H1 (cell line): ENCODE results near the gene ALKBH3. TPM values are rescaled to one million over a fixed set of nuclear protein-coding genes. Genes with fewer than 3 reads are reported as not detected.

Experiments used
- CTCF ChIA-PET: fragments of 300-600 bp; sonication (Branson Sonifier 250); formaldehyde crosslinking; loops from one replicate; lab custom pipeline; 2021; ENCODE audit not compliant: partially characterized antibody; lab: Charles Lee
- POLR2A ChIA-PET: fragments of 300-600 bp; sonication (Branson Sonifier 250); formaldehyde crosslinking; loops from one replicate; lab custom pipeline; 2021; ENCODE audit warnings: inconsistent platforms; ENCODE audit not compliant: partially characterized antibody; lab: Charles Lee
- DNase-seq, 2 experiments: peaks; one replicate each; pipeline versions ENCODE4 v3.0.0 to v3.0.0-alpha.2; 2010 to 2022; ENCODE audit warnings: low spot score in 2 of 2, low read depth in 1 of 2, mixed read lengths in 1 of 2
- FAIRE-seq: peaks from 2 replicates; lab custom pipeline; 2011; peaks lifted over from hg19 to GRCh38; lab: Jason Lieb, UNC
- H2AFZ ChIP-seq: 2 replicates; pipeline ENCODE4 v1.8.1; 2012; ENCODE audit warnings: low read length, inconsistent platforms
- H2AK5ac ChIP-seq: 2 replicates; pipeline ENCODE4 v1.6.1; 2013; ENCODE audit warnings: low read depth, low read length
- H2BK120ac ChIP-seq: replicated peaks from 2 replicates; pipeline ENCODE3; 2013; ENCODE audit warnings: low read depth, low read length, inconsistent platforms
- H2BK12ac ChIP-seq: 2 replicates; pipeline ENCODE4 v1.6.1; 2013; ENCODE audit warnings: low read depth, low read length
- H2BK15ac ChIP-seq: 2 replicates; pipeline ENCODE4 v1.6.1; 2013; ENCODE audit warnings: low read length
- H2BK20ac ChIP-seq: 2 replicates; pipeline ENCODE4 v1.6.1; 2013; ENCODE audit warnings: low read length
- H2BK5ac ChIP-seq: 2 replicates; pipeline ENCODE4 v1.6.1; 2013; ENCODE audit warnings: low read depth, low read length
- H3K14ac ChIP-seq: 2 replicates; pipeline ENCODE4 v1.6.1; 2013; ENCODE audit warnings: inconsistent platforms; ENCODE audit not compliant: insufficient read length
- H3K18ac ChIP-seq: 2 replicates; pipeline ENCODE4 v1.6.1; 2013; ENCODE audit warnings: low read length; ENCODE audit errors: extremely low read depth
- H3K23ac ChIP-seq: 2 replicates; pipeline ENCODE4 v1.6.1; 2013; ENCODE audit warnings: inconsistent platforms; ENCODE audit not compliant: insufficient read length
- H3K23me2 ChIP-seq: 2 replicates; pipeline ENCODE4 v1.6.1; 2013; ENCODE audit warnings: low read depth, low read length
- H3K27ac ChIP-seq: 2 replicates; pipeline ENCODE4 v1.6.1; 2011; ENCODE audit warnings: low read depth, low read length, inconsistent platforms
- H3K27me3 ChIP-seq, 4 experiments: replicated peaks in 1 of 4; 1 replicate in 1 of 4; 2 replicates in 3 of 4; pipeline versions ENCODE4 v1.6.1 to v1.8.1; 2011 to 2013; ENCODE audit warnings: low read length in 3 of 4, mild to moderate bottlenecking in 3 of 4, inconsistent platforms in 2 of 4, mixed read lengths in 2 of 4, moderate library complexity in 1 of 4; ENCODE audit not compliant: control insufficient read depth in 3 of 4, insufficient read depth in 3 of 4; ENCODE audit errors: extremely low read depth in 1 of 4
- H3K36me3 ChIP-seq, 4 experiments: 2 replicates each; pipeline versions ENCODE4 v1.6.1 to v1.8.1; 2011 to 2013; ENCODE audit warnings: mild to moderate bottlenecking in 4 of 4, low read length in 3 of 4, moderate library complexity in 2 of 4, control low read depth in 1 of 4, inconsistent platforms in 1 of 4; ENCODE audit not compliant: insufficient read depth in 4 of 4, control insufficient read depth in 2 of 4
- H3K4ac ChIP-seq: replicated peaks from 2 replicates; pipeline ENCODE3; 2013; ENCODE audit warnings: low read length, low read depth, mixed read lengths, inconsistent platforms; ENCODE audit not compliant: insufficient read length
- H3K4me1 ChIP-seq, 4 experiments: replicated peaks in 1 of 4; 1 replicate in 1 of 4; 2 replicates in 3 of 4; pipeline versions ENCODE4 v1.6.1 to v1.8.1; 2011 to 2013; ENCODE audit warnings: low read length in 3 of 4, inconsistent platforms in 2 of 4, mixed read lengths in 1 of 4; ENCODE audit not compliant: insufficient read depth in 4 of 4, control insufficient read depth in 3 of 4
- H3K4me2 ChIP-seq, 2 experiments: 2 replicates each; pipeline versions ENCODE4 v1.6.1 to v1.8.1; 2011 to 2013; ENCODE audit warnings: low read depth in 2 of 2, low read length in 2 of 2, control low read depth in 1 of 2, inconsistent platforms in 1 of 2, mild to moderate bottlenecking in 1 of 2; ENCODE audit not compliant: insufficient read depth in 1 of 2
- H3K4me3 ChIP-seq, 4 experiments: fragments of 200-600, 300-600 bp in 1 of 4; sonication (generic), shearing (Covaris generic), sonication (Bioruptor Twin) in 1 of 4; 2 replicates each; pipeline versions ENCODE4 v1.5.1 to v1.8.1; 2011 to 2016; ENCODE audit warnings: low read length in 4 of 4, low read depth in 3 of 4, control low read depth in 2 of 4, inconsistent platforms in 2 of 4, mild to moderate bottlenecking in 2 of 4, mixed read lengths in 1 of 4, moderate library complexity in 1 of 4; ENCODE audit not compliant: insufficient read depth in 2 of 4; ENCODE audit errors: extremely low read depth in 1 of 4
- H3K56ac ChIP-seq: replicated peaks from 2 replicates; pipeline ENCODE3; 2013; ENCODE audit warnings: low read depth, mild to moderate bottlenecking, mixed read lengths, low read length, inconsistent platforms; ENCODE audit not compliant: insufficient read length
- H3K79me1 ChIP-seq: 2 replicates; pipeline ENCODE4 v1.6.1; 2013; ENCODE audit warnings: low read depth, low read length, control low read depth
- H3K79me2 ChIP-seq, 2 experiments: 2 replicates each; pipeline versions ENCODE4 v1.6.1 to v1.8.1; 2012 to 2013; ENCODE audit warnings: low read length in 2 of 2, mild to moderate bottlenecking in 2 of 2, inconsistent platforms in 1 of 2; ENCODE audit not compliant: insufficient read depth in 2 of 2, control insufficient read depth in 1 of 2
- H3K9ac ChIP-seq, 4 experiments: replicated peaks in 1 of 4; 1 replicate in 1 of 4; 2 replicates in 3 of 4; pipeline versions ENCODE4 v1.6.1 to v1.8.1; 2011 to 2013; ENCODE audit warnings: low read depth in 3 of 4, low read length in 3 of 4, control low read depth in 2 of 4, mild to moderate bottlenecking in 2 of 4, moderate library complexity in 2 of 4, inconsistent platforms in 1 of 4; ENCODE audit errors: extremely low read depth in 1 of 4
- H3K9me3 ChIP-seq, 2 experiments: 2 replicates each; pipeline versions ENCODE4 v1.6.1 to v1.8.1; 2012 to 2013; ENCODE audit warnings: mild to moderate bottlenecking in 2 of 2, moderate library complexity in 2 of 2, control low read depth in 1 of 2, inconsistent platforms in 1 of 2, low read depth in 1 of 2, low read length in 1 of 2, mixed read lengths in 1 of 2; ENCODE audit not compliant: insufficient read depth in 2 of 2
- H4K20me1 ChIP-seq, 2 experiments: replicated peaks in 1 of 2; 2 replicates each; pipeline versions ENCODE3 to v1.8.1; 2011 to 2013; ENCODE audit warnings: inconsistent platforms in 2 of 2, low read length in 2 of 2, mild to moderate bottlenecking in 1 of 2; ENCODE audit not compliant: insufficient read depth in 2 of 2, control insufficient read depth in 1 of 2
- H4K5ac ChIP-seq: 2 replicates; pipeline ENCODE4 v1.6.1; 2013; ENCODE audit warnings: low read length, low read depth, mixed read lengths, inconsistent platforms; ENCODE audit not compliant: insufficient read length
- H4K8ac ChIP-seq: 2 replicates; pipeline ENCODE4 v1.8.0; 2013; ENCODE audit warnings: mild to moderate bottlenecking, moderate library complexity, low read length, inconsistent platforms; ENCODE audit not compliant: insufficient read depth; ENCODE audit errors: extremely low read depth
- H4K91ac ChIP-seq: replicated peaks from 2 replicates; pipeline ENCODE3; 2013; ENCODE audit warnings: low read length, mixed read lengths, inconsistent platforms; ENCODE audit not compliant: insufficient read length
- FOSL1 ChIP-seq: IDR thresholded peaks from 2 replicates; pipeline ENCODE4 v1.6.1; 2011; ENCODE audit warnings: mild to moderate bottlenecking, low read depth, low read length, moderate library complexity; ENCODE audit not compliant: insufficient read depth
- HDAC2 ChIP-seq, 2 experiments: fragments of 300-600 bp in 1 of 2; sonication (generic) in 1 of 2; IDR thresholded peaks; 2 replicates each; pipeline ENCODE4 v1.6.1; 2011 to 2012; ENCODE audit warnings: low read depth in 2 of 2, low read length in 2 of 2, mild to moderate bottlenecking in 2 of 2, moderate library complexity in 2 of 2, borderline replicate concordance in 1 of 2, inconsistent platforms in 1 of 2
- RBBP5 ChIP-seq: IDR thresholded peaks from 2 replicates; pipeline ENCODE4 v1.7.1; 2012; ENCODE audit warnings: low read depth, mild to moderate bottlenecking, inconsistent platforms, low read length, moderate library complexity, borderline replicate concordance
- SAP30 ChIP-seq: fragments of 300-600 bp; sonication (generic); IDR thresholded peaks from 2 replicates; pipeline ENCODE4 v1.7.1; 2012; ENCODE audit warnings: low read length, moderate library complexity, mild to moderate bottlenecking, inconsistent platforms; ENCODE audit not compliant: insufficient read depth, insufficient replicate concordance
- SRF ChIP-seq: IDR thresholded peaks from 2 replicates; pipeline ENCODE4 v1.6.1; 2011; ENCODE audit warnings: mild to moderate bottlenecking, low read depth, low read length, moderate library complexity
- whole genome bisulfite sequencing, 2 experiments: shearing (Covaris generic) in 1 of 2; methylation state at CpG; one replicate each; pipeline versions ENCODE4 v1.1.6 to v1.1.7; 2013 to 2015; ENCODE audit warnings: low lambda C conversion rate in 2 of 2, mixed read lengths in 2 of 2, inconsistent platforms in 1 of 2, low coverage in 1 of 2, missing lambda C conversion rate in 1 of 2; ENCODE audit not compliant: insufficient replicate concordance in 2 of 2, insufficient coverage in 1 of 2, insufficient read length in 1 of 2; ENCODE audit errors: extremely low coverage in 1 of 2, missing lambda C conversion rate in 1 of 2; 5-methylcytosine and 5-hydroxymethylcytosine counted together
- polyA plus RNA-seq, 7 experiments: library from polyadenylated mRNA; depleted of rRNA in 3 of 7; stranded (reverse) in 5 of 7; unstranded in 2 of 7; fragments of >200 nt in 5 of 7; fragments of 200-250 nt in 2 of 7; gene quantifications; 1 replicate in 5 of 7; 2 replicates in 1 of 7; 4 replicates in 1 of 7; pipeline versions ENCODE4 v1.2.1 to v1.2.3, GENCODE V29; 2011 to 2013; ENCODE audit warnings: missing spikeins in 2 of 7, mixed read lengths in 2 of 7
- total RNA-seq: library from RNA; stranded (reverse); fragmentation: NEBNext Ultra II Directional; extraction: Animal tissue kit (Norgen Biotek cat#: 25700); gene quantifications from 2 replicates; pipeline ENCODE4 v1.2.1, GENCODE V29; 2021
- TF ChIP-seq, protein P1 (sequence below): IDR thresholded peaks from 2 replicates; pipeline ENCODE4 v1.6.1; 2011; ENCODE audit warnings: low read length, improper control_type of control experiment
- TF ChIP-seq, protein P2 (sequence below): IDR thresholded peaks from 2 replicates; pipeline ENCODE4 v1.6.1; 2012; ENCODE audit warnings: low read length, inconsistent platforms

Gene ALKBH3
- total and polyA plus RNA-seq, 2 of the 8 experiments (the other 6 are each of a cell fraction or from before 2014, with no cell fraction given): 10.5 to 11.4 TPM

DNA sequence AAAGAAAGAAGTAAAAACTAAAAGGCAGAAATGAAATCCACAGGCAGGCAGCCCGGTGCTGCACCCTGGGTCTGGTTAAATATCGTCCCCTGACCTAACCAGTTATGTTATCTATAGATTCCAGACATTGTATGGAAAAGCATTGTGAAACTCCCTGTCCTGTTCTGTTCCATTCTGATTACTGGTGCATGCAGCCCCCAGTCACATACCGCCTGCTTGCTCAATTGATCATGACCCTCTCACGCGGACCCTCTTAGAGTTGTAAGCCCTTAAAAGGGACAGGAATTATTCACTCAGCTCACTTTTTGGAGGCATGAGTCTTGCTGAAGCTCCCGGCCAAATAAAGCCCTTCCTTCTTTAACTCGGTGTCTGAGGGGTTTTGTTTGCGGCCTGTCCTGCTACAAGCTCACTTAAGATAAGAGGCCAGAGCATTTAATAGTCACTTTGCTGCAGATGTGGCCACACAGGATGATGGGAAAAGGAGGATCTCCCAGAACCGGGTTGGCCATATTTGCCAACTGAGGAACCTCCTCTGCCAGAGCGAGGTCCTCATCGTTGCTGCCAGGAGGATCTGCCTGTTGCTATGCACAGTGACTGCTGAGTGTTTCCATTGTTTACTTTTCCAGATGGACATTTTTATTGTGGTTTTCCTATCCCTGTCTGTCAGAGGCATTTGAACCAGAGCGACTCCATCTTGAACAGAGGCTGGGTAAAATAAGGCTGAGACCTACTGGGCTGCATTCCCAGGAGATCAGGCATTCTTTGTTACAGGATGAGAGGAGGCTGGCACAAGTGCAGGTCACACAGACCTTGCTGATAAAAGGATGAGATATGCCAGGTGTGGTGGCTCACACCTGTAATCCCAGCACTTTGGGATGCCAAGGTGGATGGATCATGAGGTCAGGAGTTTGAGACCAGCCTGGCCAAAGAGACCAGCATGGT, 72.0 kb downstream of the ALKBH3 start:
- peaks cover 5 to 24% (median 13%) of the 10 kb centered on the region in 4 experiments; a peak in 6 of 7 replicates for H3K4me1 ChIP-seq
- TF ChIP-seq FOSL1 (no peak), HDAC2 (IDR thresholded peaks at IDR 0.05; ENCODE audit: borderline replicate concordance in 1 of 2, low read depth in 2 of 2, low read length in 2 of 2) (no peak), SRF (no peak), SAP30 (no peak), RBBP5 (no peak)
- TF ChIP-seq, protein P1, sequence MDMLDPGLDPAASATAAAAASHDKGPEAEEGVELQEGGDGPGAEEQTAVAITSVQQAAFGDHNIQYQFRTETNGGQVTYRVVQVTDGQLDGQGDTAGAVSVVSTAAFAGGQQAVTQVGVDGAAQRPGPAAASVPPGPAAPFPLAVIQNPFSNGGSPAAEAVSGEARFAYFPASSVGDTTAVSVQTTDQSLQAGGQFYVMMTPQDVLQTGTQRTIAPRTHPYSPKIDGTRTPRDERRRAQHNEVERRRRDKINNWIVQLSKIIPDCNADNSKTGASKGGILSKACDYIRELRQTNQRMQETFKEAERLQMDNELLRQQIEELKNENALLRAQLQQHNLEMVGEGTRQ: no peak
- TF ChIP-seq, protein P2, sequence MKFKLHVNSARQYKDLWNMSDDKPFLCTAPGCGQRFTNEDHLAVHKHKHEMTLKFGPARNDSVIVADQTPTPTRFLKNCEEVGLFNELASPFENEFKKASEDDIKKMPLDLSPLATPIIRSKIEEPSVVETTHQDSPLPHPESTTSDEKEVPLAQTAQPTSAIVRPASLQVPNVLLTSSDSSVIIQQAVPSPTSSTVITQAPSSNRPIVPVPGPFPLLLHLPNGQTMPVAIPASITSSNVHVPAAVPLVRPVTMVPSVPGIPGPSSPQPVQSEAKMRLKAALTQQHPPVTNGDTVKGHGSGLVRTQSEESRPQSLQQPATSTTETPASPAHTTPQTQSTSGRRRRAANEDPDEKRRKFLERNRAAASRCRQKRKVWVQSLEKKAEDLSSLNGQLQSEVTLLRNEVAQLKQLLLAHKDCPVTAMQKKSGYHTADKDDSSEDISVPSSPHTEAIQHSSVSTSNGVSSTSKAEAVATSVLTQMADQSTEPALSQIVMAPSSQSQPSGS: no peak

More for the DNA sequence above, 72.0 kb downstream of the ALKBH3 start:
- no peak overlapping the region for H3K4ac ChIP-seq
- no peaks in the 10 kb centered on the region for H3K79me2 ChIP-seq
- no peak overlapping the region for H3K4me2 ChIP-seq
- H3K14ac ChIP-seq: no peak overlapping the region
- no peaks in the 10 kb centered on the region for H4K20me1 ChIP-seq
- H3K79me1 ChIP-seq: no peaks in the 10 kb centered on the region
- H3K23me2 ChIP-seq: no peaks in the 10 kb centered on the region
- no peak overlapping the region for H2AK5ac ChIP-seq
- H3K27me3 ChIP-seq: no peaks in the 10 kb centered on the region
- H3K18ac ChIP-seq: no peak overlapping the region; the same call in 1 of the 2 replicates
- POLR2A ChIA-PET: interaction anchor here (0.6 kb wide), 1 partner anchor 30 kb away, joined by 3 read pairs; no protein-coding TSS in a partner anchor
- 0 out of 4 replicates have a peak, but pooled peaks cover 0 to 3% of the 10 kb centered on the region in 2 experiments for H3K9me3 ChIP-seq
- H4K5ac ChIP-seq: no peak overlapping the region
- H3K23ac ChIP-seq: no peak overlapping the region
- no peaks in the 10 kb centered on the region for H3K36me3 ChIP-seq
- H2BK5ac ChIP-seq: no peak overlapping the region
- 0 out of 2 replicates have a peak overlapping the region, but pooled peaks have one; percentile 22 for H2BK12ac ChIP-seq
- no peak for FAIRE-seq
- peak overlapping the region; percentile 14 for H2BK120ac ChIP-seq
- H2AFZ ChIP-seq: no peak overlapping the region
- CTCF ChIA-PET: interaction anchor here (0.7 to 1.6 kb wide), 3 partner anchors 63 to 85 kb away, joined by 3 to 4 read pairs (median 4); no protein-coding TSS in a partner anchor
- H3K4me3 ChIP-seq: no peak overlapping the region
- H2BK15ac ChIP-seq: no peak overlapping the region
- H2BK20ac ChIP-seq: peak overlapping the region; percentile 90; the same call in 1 of the 2 replicates
- WGBS, 2 experiments: 92% methylated on average over 12 of the region's 12 CpGs; no CpG with 5 or more reads in 1 of the 2 experiments
- H3K27ac ChIP-seq: no peak overlapping the region
- DNase-seq: no peak
- no peak overlapping the region for H4K8ac ChIP-seq
- no peak overlapping the region for H3K56ac ChIP-seq
- peak overlapping the region; percentile 45 for H4K91ac ChIP-seq
- H3K9ac ChIP-seq: no peak overlapping the region
